ENCODE results near the gene ACADM.

GRCh38 chr1:75764057-75764655 lies 39.6 kb downstream of the ACADM start:
- TF ChIP-seq CTCF (IDR thresholded peaks at IDR 0.05) (no peak), POLR2A (IDR thresholded peaks at IDR 0.05) (no peak)
